A549 (cell line): Measurements from ENCODE around the gene LRRC30. TPM values are rescaled to one million over a fixed set of nuclear protein-coding genes. Genes with fewer than 3 reads are reported as not detected.

Experiments
- ATAC-seq, 2 experiments: fragments of 200-7000 bp in 1 of 2; fragments of >200 bp in 1 of 2; cut with Nextera tagmentation in 1 of 2; cut with Tn5 transposase in 1 of 2; 3 replicates each; pipeline versions ENCODE4 v1.8.0 to v1.9.1; 2018 to 2020; ENCODE audit warnings: mild to moderate bottlenecking in 1 of 2, moderate library complexity in 1 of 2
- CTCF ChIA-PET: fragments of 300-600 bp; sonication (Branson Sonifier 250); formaldehyde crosslinking; extraction: SDS; loops from one replicate; lab custom pipeline; 2021; ENCODE audit warnings: antibody characterized with exemption, inconsistent platforms; lab: Yijun Ruan, JAX
- POLR2A ChIA-PET: fragments of 350-600 bp; formaldehyde crosslinking; extraction: SDS; loops from one replicate; lab custom pipeline; 2021; ENCODE audit warnings: antibody characterized with exemption, inconsistent platforms; lab: Yijun Ruan, JAX
- DNase-seq, 2 experiments: peaks; one replicate each; pipeline versions ENCODE4 v3.0.0 to v3.0.0-alpha.2; 2011 to 2016; ENCODE audit warnings: low read depth in 1 of 2, low spot score in 1 of 2
- FAIRE-seq: peaks from 2 replicates; lab custom pipeline; 2011; peaks lifted over from hg19 to GRCh38; lab: Jason Lieb, UNC
- H3K27ac ChIP-seq, 2 experiments: fragments of >200 bp; sonication (Bioruptor Twin); formaldehyde crosslinking; 3 replicates each; pipeline ENCODE4 v1.5.1; 2016 to 2017
- H3K4me1 ChIP-seq: fragments of >200 bp; sonication (Bioruptor Twin); formaldehyde crosslinking; 3 replicates; pipeline ENCODE4 v1.6.1; 2016
- H3K4me2 ChIP-seq: fragments of >200 bp; sonication (Bioruptor Twin); formaldehyde crosslinking; 3 replicates; pipeline ENCODE4 v1.6.1; 2016
- H3K4me3 ChIP-seq: fragments of >200 bp; sonication (Bioruptor Twin); formaldehyde crosslinking; 3 replicates; pipeline ENCODE4 v1.5.1; 2016
- H3K9me3 ChIP-seq: fragments of >200 bp; sonication (Bioruptor Twin); formaldehyde crosslinking; 3 replicates; pipeline ENCODE4 v1.6.1; 2016
- BCL3 ChIP-seq: fragments of >200 bp; sonication (Bioruptor Twin); formaldehyde crosslinking; IDR thresholded peaks from 3 replicates; pipeline ENCODE4 v1.6.1; 2016
- CEBPB ChIP-seq, 2 experiments: fragments of >200 bp in 1 of 2; sonication (Bioruptor Twin) in 1 of 2; formaldehyde crosslinking in 1 of 2; IDR thresholded peaks; 2 replicates each; pipeline ENCODE4 v1.6.1; 2012 to 2016
- CHD2 ChIP-seq: fragments of 150-350 bp; IDR thresholded peaks from 2 replicates; pipeline ENCODE4 v1.6.1; 2014; ENCODE audit warnings: low read length; ENCODE audit not compliant: partially characterized antibody
- E2F6 ChIP-seq: IDR thresholded peaks from 2 replicates; pipeline ENCODE4 v1.6.1; 2012; ENCODE audit warnings: low read depth, borderline replicate concordance
- EHF ChIP-seq: fragments of 250-450 bp; sonication (Bioruptor Pico); IDR thresholded peaks from 2 replicates; pipeline ENCODE4 v1.5.0; 2020; ENCODE audit warnings: mild to moderate bottlenecking
- GATA3 ChIP-seq: IDR thresholded peaks from 2 replicates; pipeline ENCODE4 v1.6.1; 2012; ENCODE audit warnings: borderline replicate concordance
- HEYL ChIP-seq: fragments of 250-450 bp; sonication (Bioruptor Pico); IDR thresholded peaks from 2 replicates; pipeline ENCODE4 v1.8.0; 2021; ENCODE audit warnings: mild to moderate bottlenecking, moderate library complexity
- HOXB13 ChIP-seq: fragments of 250-450 bp; sonication (Bioruptor Pico); IDR thresholded peaks from 2 replicates; pipeline ENCODE4 v1.5.0; 2020; ENCODE audit warnings: low read depth, mild to moderate bottlenecking, moderate library complexity
- HOXB5 ChIP-seq: fragments of 250-450 bp; sonication (Bioruptor Pico); IDR thresholded peaks from 2 replicates; pipeline ENCODE4 v1.5.0; 2020; ENCODE audit warnings: mild to moderate bottlenecking, moderate library complexity
- JUNB ChIP-seq: fragments of >200 bp; sonication (Bioruptor Twin); formaldehyde crosslinking; IDR thresholded peaks from 2 replicates; pipeline ENCODE4 v1.6.1; 2016
- KDM1A ChIP-seq: fragments of 200-600 bp; sonication (generic); IDR thresholded peaks from 2 replicates; pipeline ENCODE4 v1.6.1; 2016; ENCODE audit warnings: low read depth, mild to moderate bottlenecking
- KDM5A ChIP-seq: fragments of 200-600 bp; sonication (generic); IDR thresholded peaks from 2 replicates; pipeline ENCODE4 v1.6.1; 2016; ENCODE audit warnings: antibody characterized with exemption, mild to moderate bottlenecking
- MAFK ChIP-seq: fragments of 450-650 bp; IDR thresholded peaks from 2 replicates; pipeline ENCODE4 v1.6.1; 2014; ENCODE audit not compliant: partially characterized antibody
- MAX ChIP-seq: IDR thresholded peaks from 2 replicates; pipeline ENCODE4 v1.6.1; 2012
- MAZ ChIP-seq: fragments of 150-350 bp; IDR thresholded peaks from 2 replicates; pipeline ENCODE4 v1.6.1; 2014; ENCODE audit warnings: antibody characterized with exemption, low read depth, low read length, borderline replicate concordance
- MYC ChIP-seq: IDR thresholded peaks from 2 replicates; pipeline ENCODE4 v1.6.1; 2012; ENCODE audit warnings: mild to moderate bottlenecking, inconsistent platforms, low read length, improper control_type of control experiment, borderline replicate concordance
- NR3C1 ChIP-seq: fragments of >200 bp; sonication (Bioruptor Twin); formaldehyde crosslinking; IDR thresholded peaks from 3 replicates; pipeline ENCODE4 v1.6.1; 2017
- POLR2A ChIP-seq: IDR thresholded peaks from 2 replicates; pipeline ENCODE4 v1.6.1; 2012; ENCODE audit warnings: mild to moderate bottlenecking, low read length
- RCOR1 ChIP-seq: fragments of 150-350 bp; IDR thresholded peaks from 2 replicates; pipeline ENCODE4 v1.6.1; 2014; ENCODE audit warnings: antibody characterized with exemption, low read length, low read depth
- REST ChIP-seq: fragments of 200-600 bp; sonication (generic); IDR thresholded peaks from 2 replicates; pipeline ENCODE4 v1.6.1; 2016; ENCODE audit warnings: antibody characterized with exemption, mild to moderate bottlenecking, moderate library complexity
- RNF2 ChIP-seq: fragments of 200-600 bp; sonication (generic); IDR thresholded peaks from 2 replicates; pipeline ENCODE4 v1.6.1; 2016; ENCODE audit warnings: low read depth, mild to moderate bottlenecking, antibody characterized with exemption, moderate library complexity, borderline replicate concordance
- TP53 ChIP-seq: fragments of 250-450 bp; sonication (Bioruptor Pico); IDR thresholded peaks from 2 replicates; pipeline ENCODE4 v1.5.0; 2021; ENCODE audit warnings: mild to moderate bottlenecking, moderate library complexity
- ZC3H11A ChIP-seq: fragments of 450-650 bp; IDR thresholded peaks from 2 replicates; pipeline ENCODE4 v1.6.1; 2014; ENCODE audit warnings: antibody characterized with exemption, mild to moderate bottlenecking
- ZFP36 ChIP-seq: fragments of 450-650 bp; IDR thresholded peaks from 2 replicates; pipeline ENCODE4 v1.6.1; 2014; ENCODE audit warnings: borderline replicate concordance; ENCODE audit not compliant: partially characterized antibody
- ZSCAN20 ChIP-seq: fragments of 250-450 bp; sonication (Bioruptor Pico); IDR thresholded peaks from 2 replicates; pipeline ENCODE4 v1.8.0; 2022; ENCODE audit warnings: mild to moderate bottlenecking, moderate library complexity
- whole genome bisulfite sequencing: methylation state at CpG from one replicate; pipeline ENCODE4 v1.1.6; 2017; ENCODE audit errors: missing lambda C conversion rate; 5-methylcytosine and 5-hydroxymethylcytosine counted together
- polyA plus RNA-seq, 4 experiments: library from polyadenylated mRNA; depleted of rRNA in 3 of 4; stranded (reverse); fragments of >200 nt; fragmentation: RNase III in 1 of 4; extraction: RNeasy Plus Mini Kit Qiagen cat#74134 plus additional on column Dnase treatment in 1 of 4; gene quantifications; 2 replicates in 3 of 4; 3 replicates in 1 of 4; pipeline ENCODE4 v1.2.3, GENCODE V29; 2011 to 2017
- TF ChIP-seq, protein P1 (sequence below): fragments of 250-450 bp; sonication (Bioruptor Pico); IDR thresholded peaks from 2 replicates; pipeline ENCODE4 v1.5.0; 2020; ENCODE audit warnings: low read depth, mild to moderate bottlenecking, moderate library complexity
- TF ChIP-seq, protein P2 (sequence below): IDR thresholded peaks from 2 replicates; pipeline ENCODE4 v1.6.1; 2012
- TF ChIP-seq, protein P3 (sequence below): fragments of >200 bp; sonication (Bioruptor Twin); formaldehyde crosslinking; IDR thresholded peaks from 3 replicates; pipeline ENCODE4 v1.5.1; 2016

LRRC30 gene
- polyA plus RNA-seq, 2 of the 4 experiments (the other 2 are of a cell fraction), result not detected

DNA sequence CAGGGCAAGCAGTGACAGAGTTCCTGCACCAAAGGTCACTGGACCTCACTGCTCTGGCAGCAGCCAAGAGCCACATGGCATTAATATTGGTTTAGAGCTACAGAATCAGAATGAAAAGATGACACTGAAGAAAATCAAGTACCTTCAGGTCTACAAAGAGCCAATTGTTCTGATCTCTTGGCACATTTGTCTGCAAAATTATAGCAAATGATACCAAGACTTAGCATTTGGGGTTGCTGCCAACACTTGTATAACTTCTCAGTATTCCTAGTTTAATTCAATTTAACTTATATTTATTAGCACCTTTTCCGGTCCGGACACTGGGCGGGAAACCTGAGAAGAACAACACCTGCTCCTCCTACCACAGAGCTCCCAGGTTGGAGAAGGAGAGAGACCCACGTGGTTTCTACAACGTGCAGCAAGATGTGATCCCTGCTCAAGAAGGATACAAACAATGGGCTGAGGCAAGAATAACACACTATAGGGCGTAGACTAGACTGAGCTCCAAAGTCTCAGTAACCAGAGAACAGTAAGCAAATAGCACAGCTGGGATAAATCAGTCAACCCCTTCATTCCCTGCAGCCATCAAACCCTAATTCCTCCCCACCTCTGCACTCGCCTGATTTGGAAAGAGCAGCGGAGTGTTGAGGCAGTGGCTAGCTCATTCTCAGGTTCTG is 2.4 kb downstream of the LRRC30 start:
- Histone ChIP-seq H3K27ac (no peak overlapping the region), H3K4me2 (no peak overlapping the region), H3K4me3 (no peak overlapping the region), H3K9me3 (no peaks in the 10 kb centered on the region), H3K4me1 (no peaks in the 10 kb centered on the region)
- no peak for ATAC-seq
- no peak for DNase-seq
- CTCF ChIA-PET, result interaction anchor here (1.0 to 1.4 kb wide), 2 partner anchors 11 to 104 kb away, joined by 3 to 4 read pairs; no protein-coding TSS in a partner anchor
- WGBS, result 48% methylated on average over 8 of the region's 8 CpGs
- TF ChIP-seq RCOR1 (no peak), POLR2A (no peak), MAX (no peak), ZFP36 (no peak), ZC3H11A (no peak), MYC (no peak), KDM5A (no peak), NR3C1 (no peak), HOXB13 (CRISPR knock-in tag) (no peak), CHD2 (no peak), E2F6 (no peak), MAZ (no peak), HOXB5 (CRISPR knock-in tag) (no peak), GATA3 (no peak), JUNB (no peak)
- TF ChIP-seq, protein P1, sequence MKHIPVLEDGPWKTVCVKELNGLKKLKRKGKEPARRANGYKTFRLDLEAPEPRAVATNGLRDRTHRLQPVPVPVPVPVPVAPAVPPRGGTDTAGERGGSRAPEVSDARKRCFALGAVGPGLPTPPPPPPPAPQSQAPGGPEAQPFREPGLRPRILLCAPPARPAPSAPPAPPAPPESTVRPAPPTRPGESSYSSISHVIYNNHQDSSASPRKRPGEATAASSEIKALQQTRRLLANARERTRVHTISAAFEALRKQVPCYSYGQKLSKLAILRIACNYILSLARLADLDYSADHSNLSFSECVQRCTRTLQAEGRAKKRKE, result no peak
- POLR2A ChIA-PET, result no interaction called here
- no peak for FAIRE-seq

DNA sequence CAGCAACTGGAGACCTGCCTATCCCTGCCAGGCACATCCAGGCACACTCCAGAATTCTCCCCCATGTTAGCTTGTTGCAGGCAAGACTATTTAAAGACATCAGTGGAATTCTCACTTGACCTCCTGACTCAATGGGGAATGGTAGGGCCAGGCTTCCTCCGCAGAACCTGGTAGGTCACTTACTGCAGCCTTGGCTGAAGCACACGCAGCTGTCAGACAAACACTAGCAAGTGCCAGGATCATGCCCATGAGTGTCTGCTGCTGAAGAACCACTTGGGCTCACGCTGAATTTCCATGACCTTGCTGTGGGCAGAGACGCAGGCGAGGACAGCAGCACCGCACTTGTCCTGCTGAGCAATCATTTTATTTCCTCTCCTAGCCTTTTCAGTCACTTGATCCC is 3.2 kb downstream of the LRRC30 start:
- Histone ChIP-seq H3K4me3 (no peak overlapping the region), H3K4me2 (no peak overlapping the region), H3K9me3 (no peaks in the 10 kb centered on the region), H3K27ac (no peak overlapping the region), H3K4me1 (no peaks in the 10 kb centered on the region)
- ChIA-PET POLR2A (no interaction called here), CTCF (interaction anchor here (1.0 to 1.4 kb wide), 3 partner anchors 12 to 1246 kb away, joined by 3 to 4 read pairs (median 3); no protein-coding TSS in a partner anchor)
- FAIRE-seq, result no peak
- WGBS, result 18% methylated on average over 5 of the region's 6 CpGs
- ATAC-seq, result no peak
- DNase-seq, result no peak
- TF ChIP-seq MAX (no peak), RNF2 (no peak), RCOR1 (no peak), BCL3 (no peak), REST (no peak), CEBPB (IDR thresholded peaks at IDR 0.05) (no peak), MAFK (no peak), EHF (CRISPR knock-in tag) (no peak), KDM1A (no peak), MAZ (no peak), TP53 (CRISPR knock-in tag) (no peak), HEYL (no peak), ZSCAN20 (CRISPR knock-in tag) (no peak)
- TF ChIP-seq, protein P2, sequence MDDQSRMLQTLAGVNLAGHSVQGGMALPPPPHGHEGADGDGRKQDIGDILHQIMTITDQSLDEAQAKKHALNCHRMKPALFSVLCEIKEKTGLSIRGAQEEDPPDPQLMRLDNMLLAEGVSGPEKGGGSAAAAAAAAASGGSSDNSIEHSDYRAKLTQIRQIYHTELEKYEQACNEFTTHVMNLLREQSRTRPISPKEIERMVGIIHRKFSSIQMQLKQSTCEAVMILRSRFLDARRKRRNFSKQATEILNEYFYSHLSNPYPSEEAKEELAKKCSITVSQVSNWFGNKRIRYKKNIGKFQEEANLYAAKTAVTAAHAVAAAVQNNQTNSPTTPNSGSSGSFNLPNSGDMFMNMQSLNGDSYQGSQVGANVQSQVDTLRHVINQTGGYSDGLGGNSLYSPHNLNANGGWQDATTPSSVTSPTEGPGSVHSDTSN, result no peak
- TF ChIP-seq, protein P3, sequence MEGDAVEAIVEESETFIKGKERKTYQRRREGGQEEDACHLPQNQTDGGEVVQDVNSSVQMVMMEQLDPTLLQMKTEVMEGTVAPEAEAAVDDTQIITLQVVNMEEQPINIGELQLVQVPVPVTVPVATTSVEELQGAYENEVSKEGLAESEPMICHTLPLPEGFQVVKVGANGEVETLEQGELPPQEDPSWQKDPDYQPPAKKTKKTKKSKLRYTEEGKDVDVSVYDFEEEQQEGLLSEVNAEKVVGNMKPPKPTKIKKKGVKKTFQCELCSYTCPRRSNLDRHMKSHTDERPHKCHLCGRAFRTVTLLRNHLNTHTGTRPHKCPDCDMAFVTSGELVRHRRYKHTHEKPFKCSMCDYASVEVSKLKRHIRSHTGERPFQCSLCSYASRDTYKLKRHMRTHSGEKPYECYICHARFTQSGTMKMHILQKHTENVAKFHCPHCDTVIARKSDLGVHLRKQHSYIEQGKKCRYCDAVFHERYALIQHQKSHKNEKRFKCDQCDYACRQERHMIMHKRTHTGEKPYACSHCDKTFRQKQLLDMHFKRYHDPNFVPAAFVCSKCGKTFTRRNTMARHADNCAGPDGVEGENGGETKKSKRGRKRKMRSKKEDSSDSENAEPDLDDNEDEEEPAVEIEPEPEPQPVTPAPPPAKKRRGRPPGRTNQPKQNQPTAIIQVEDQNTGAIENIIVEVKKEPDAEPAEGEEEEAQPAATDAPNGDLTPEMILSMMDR, result no peak
